ENCODE data around the gene ABCB7.
A peak's percentile ranks its signal among the peaks of the same experiment; 100 is the strongest.
"Not testable (repeated sequence)": the region's sequence is repeated elsewhere in the genome, so short reads cannot be mapped to it uniquely, and the experiment has no call there.

The ABCB7 gene

GRCh38 chrX:75155827-75156525 is at the start of gene ABCB7:
Gene ABCB7 (minus strand): TSS chrX:75156283. CDS start chrX:75156272, 11 bp downstream.
- peak; percentile 69 for DNase-seq

- DNase-seq = not testable (repeated sequence)
Observed at GRCh38 chrX:75188415-75189206, 32.5 kb upstream of the ABCB7 start.

- no peak for DNase-seq
Observed at GRCh38 chrX:75181721-75182120, 25.6 kb upstream of the ABCB7 start.

GRCh38 chrX:75179536-75180293 is 23.6 kb upstream of the ABCB7 start:
- DNase-seq = not testable (repeated sequence)

- not testable (repeated sequence) for DNase-seq
Observed at GRCh38 chrX:75172257-75172890, 16.3 kb upstream of the ABCB7 start.

GRCh38 chrX:75158054-75158453 is 2.0 kb upstream of the ABCB7 start:
- DNase-seq = no peak

GRCh38 chrX:75156531-75156945 is 455 bp upstream of the ABCB7 start:
- peak; percentile 26 for DNase-seq

GRCh38 chrX:75155447-75155826 is 646 bp downstream of the ABCB7 start:
- DNase-seq = no peak

GRCh38 chrX:75154871-75155270 is 1.2 kb downstream of the ABCB7 start:
- DNase-seq = no peak

- no peak for DNase-seq
Observed at GRCh38 chrX:75151827-75152592, 4.1 kb downstream of the ABCB7 start.

- DNase-seq = no peak
Observed at GRCh38 chrX:75149654-75150053, 6.4 kb downstream of the ABCB7 start.

GRCh38 chrX:75132672-75133071 is 23.4 kb downstream of the ABCB7 start:
- no peak for DNase-seq

GRCh38 chrX:75131973-75132627 is 24.0 kb downstream of the ABCB7 start:
- no peak for DNase-seq

- DNase-seq = not testable (repeated sequence)
Observed at GRCh38 chrX:75129069-75129468, 27.0 kb downstream of the ABCB7 start.

- DNase-seq = no peak
Observed at GRCh38 chrX:75118296-75118695, 37.8 kb downstream of the ABCB7 start.

- no peak for DNase-seq
Observed at GRCh38 chrX:75115707-75116413, 40.2 kb downstream of the ABCB7 start.

GRCh38 chrX:75114638-75115037 is 41.4 kb downstream of the ABCB7 start:
- DNase-seq = no peak

- no peak for DNase-seq
Observed at GRCh38 chrX:75113664-75114063, 42.4 kb downstream of the ABCB7 start.

GRCh38 chrX:75107863-75108509 is 48.1 kb downstream of the ABCB7 start:
- no peak for DNase-seq

GRCh38 chrX:75106772-75107171 is 49.3 kb downstream of the ABCB7 start:
- DNase-seq = no peak

Measured in CD4-positive, alpha-beta T cell treated with Interleukin-17A for 4 hours (primary cell).